Measurements from ENCODE around the gene PKP2. TPM values are rescaled to one million over a fixed set of nuclear protein-coding genes. Genes with fewer than 3 reads are reported as not detected.

PKP2 gene
- total RNA-seq, 1 experiment from 2014 or later: 18.4 TPM

DNA sequence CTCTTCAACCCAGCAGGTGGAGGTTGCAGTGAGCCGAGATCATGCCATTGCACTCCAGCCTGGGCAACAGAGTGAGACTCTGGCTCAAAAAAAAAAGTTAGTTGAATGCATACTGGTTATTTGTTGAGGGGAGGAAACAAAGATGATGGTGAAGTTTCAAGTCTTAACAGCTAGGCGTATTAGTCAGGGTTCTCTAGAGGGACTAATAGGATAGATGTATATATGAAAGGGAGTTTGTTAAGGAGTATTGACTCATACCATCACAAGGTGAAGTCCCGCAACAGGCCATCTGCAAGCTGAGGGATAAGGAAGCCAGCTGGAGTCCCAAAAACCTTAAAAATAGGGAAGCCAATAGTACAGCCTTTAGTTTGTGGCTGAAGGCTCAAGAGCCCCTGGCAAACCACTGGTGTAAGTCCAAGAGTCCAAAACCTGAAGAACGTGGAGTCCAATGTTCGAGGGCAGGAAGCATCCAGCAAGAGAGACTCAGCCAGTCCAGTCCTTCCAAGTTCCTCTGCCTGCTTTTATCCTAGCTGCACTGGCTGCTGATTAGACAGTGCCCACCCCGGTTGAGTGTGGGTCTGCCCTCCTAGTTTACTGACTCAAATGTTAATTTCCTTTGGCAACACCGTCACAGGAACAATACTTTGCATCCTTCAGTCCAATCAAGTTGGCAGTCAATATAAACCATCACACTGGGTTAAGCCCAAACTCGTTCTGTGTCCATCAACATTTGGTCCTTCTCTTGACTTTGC is 26.1 kb upstream of the PKP2 start:
- Histone ChIP-seq H3K27me3 (ENCODE audit: insufficient read depth, low read length) (no peaks in the 10 kb centered on the region), H3K56ac (ENCODE audit: insufficient read length, low read depth, low read length) (no peak overlapping the region), H2BK12ac (ENCODE audit: insufficient read length, low read depth, low read length) (no peak overlapping the region), H4K20me1 (ENCODE audit: control insufficient read depth, insufficient read depth, insufficient read length) (no peaks in the 10 kb centered on the region), H2BK20ac (ENCODE audit: low read depth, low read length, poor library complexity, severe bottlenecking) (no peak overlapping the region), H3K4ac (ENCODE audit: low read depth, low read length) (no peak overlapping the region), H2AFZ (ENCODE audit: low read length) (no peak overlapping the region), H3K9me3 (ENCODE audit: control insufficient read depth, low read depth, low read length) (no peaks in the 10 kb centered on the region), H3K23ac (ENCODE audit: insufficient read length, low read depth, low read length) (no peak overlapping the region), H3K18ac (ENCODE audit: insufficient read length, low read depth, low read length) (no peak overlapping the region), H3K79me1 (ENCODE audit: insufficient read depth, low read depth, low read length, poor library complexity, severe bottlenecking) (no peaks in the 10 kb centered on the region), H2BK120ac (ENCODE audit: low read depth, low read length, poor library complexity, severe bottlenecking) (no peak overlapping the region), H2BK15ac (ENCODE audit: low read depth, low read length) (no peak overlapping the region), H3K9ac (ENCODE audit: extremely low read depth, insufficient read length, low read length) (no peak overlapping the region), H3K4me2 (ENCODE audit: insufficient read depth, insufficient read length, low read length) (no peak overlapping the region), H4K5ac (ENCODE audit: insufficient read length, low read depth, low read length) (no peak overlapping the region), H3T11ph (ENCODE audit: low read length) (no peak overlapping the region), H3K27ac (ENCODE audit: insufficient read length, low read depth, low read length) (no peak overlapping the region), H3K14ac (ENCODE audit: insufficient read depth, low read length) (no peak overlapping the region), H3K79me2 (ENCODE audit: insufficient read depth, low read length) (no peaks in the 10 kb centered on the region), H4K91ac (ENCODE audit: insufficient read length, low read depth, low read length) (no peak overlapping the region), H3K4me1 (ENCODE audit: insufficient read depth, low read length) (no peaks in the 10 kb centered on the region), H4K8ac (replicated peaks; ENCODE audit: insufficient read length, low read depth, low read length) (no peak overlapping the region), H2AK5ac (ENCODE audit: insufficient read length, low read length) (no peak overlapping the region), H2BK5ac (ENCODE audit: insufficient read length, low read length) (no peak overlapping the region), H3K23me2 (ENCODE audit: insufficient read length, low read depth, low read length, poor library complexity, severe bottlenecking) (no peaks in the 10 kb centered on the region)
- Mint-ChIP-seq H3K27me3 (ENCODE audit: low read depth) (no peaks in the 10 kb centered on the region), H3K9me3 (no peaks in the 10 kb centered on the region), H3K4me3 (no peak overlapping the region), H3K4me1 (no peaks in the 10 kb centered on the region), H3K36me3 (ENCODE audit: insufficient read depth in 1 of 3, low read depth in 3 of 3) (no peaks in the 10 kb centered on the region), H3K27ac (no peak overlapping the region)
- TF ChIP-seq, protein P1, sequence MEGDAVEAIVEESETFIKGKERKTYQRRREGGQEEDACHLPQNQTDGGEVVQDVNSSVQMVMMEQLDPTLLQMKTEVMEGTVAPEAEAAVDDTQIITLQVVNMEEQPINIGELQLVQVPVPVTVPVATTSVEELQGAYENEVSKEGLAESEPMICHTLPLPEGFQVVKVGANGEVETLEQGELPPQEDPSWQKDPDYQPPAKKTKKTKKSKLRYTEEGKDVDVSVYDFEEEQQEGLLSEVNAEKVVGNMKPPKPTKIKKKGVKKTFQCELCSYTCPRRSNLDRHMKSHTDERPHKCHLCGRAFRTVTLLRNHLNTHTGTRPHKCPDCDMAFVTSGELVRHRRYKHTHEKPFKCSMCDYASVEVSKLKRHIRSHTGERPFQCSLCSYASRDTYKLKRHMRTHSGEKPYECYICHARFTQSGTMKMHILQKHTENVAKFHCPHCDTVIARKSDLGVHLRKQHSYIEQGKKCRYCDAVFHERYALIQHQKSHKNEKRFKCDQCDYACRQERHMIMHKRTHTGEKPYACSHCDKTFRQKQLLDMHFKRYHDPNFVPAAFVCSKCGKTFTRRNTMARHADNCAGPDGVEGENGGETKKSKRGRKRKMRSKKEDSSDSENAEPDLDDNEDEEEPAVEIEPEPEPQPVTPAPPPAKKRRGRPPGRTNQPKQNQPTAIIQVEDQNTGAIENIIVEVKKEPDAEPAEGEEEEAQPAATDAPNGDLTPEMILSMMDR (conservative IDR thresholded peaks at IDR 0.05): no peak
- no CpG with 5 or more reads among the region's 8 CpGs for WGBS (ENCODE audit: extremely low coverage, insufficient read length, low lambda C conversion rate)
- no peak for DNase-seq
